Astrocyte of the spinal cord (primary cell): ENCODE data around the gene ANO3.
A peak's percentile ranks its signal among the peaks of the same experiment; 100 is the strongest.

Source experiments
- DNase-seq: peaks from one replicate; pipeline ENCODE4 v3.0.0; 2011; ENCODE audit warnings: low read depth, low spot score
- H3K4me3 ChIP-seq: 2 replicates; pipeline ENCODE4 v1.5.1; 2011; ENCODE audit warnings: low read depth, mild to moderate bottlenecking, low read length, moderate library complexity
- CTCF ChIP-seq: IDR thresholded peaks from 2 replicates; pipeline ENCODE4 v1.5.1; 2012; ENCODE audit warnings: low read depth, mild to moderate bottlenecking, low read length, inconsistent platforms
- in situ Hi-C: cut with HindIII; loops from 2 replicates; pipeline ENCODE4 v1.10.0; 2017; ENCODE audit warnings: low sequenced_read_pairs

The ANO3 gene

DNA sequence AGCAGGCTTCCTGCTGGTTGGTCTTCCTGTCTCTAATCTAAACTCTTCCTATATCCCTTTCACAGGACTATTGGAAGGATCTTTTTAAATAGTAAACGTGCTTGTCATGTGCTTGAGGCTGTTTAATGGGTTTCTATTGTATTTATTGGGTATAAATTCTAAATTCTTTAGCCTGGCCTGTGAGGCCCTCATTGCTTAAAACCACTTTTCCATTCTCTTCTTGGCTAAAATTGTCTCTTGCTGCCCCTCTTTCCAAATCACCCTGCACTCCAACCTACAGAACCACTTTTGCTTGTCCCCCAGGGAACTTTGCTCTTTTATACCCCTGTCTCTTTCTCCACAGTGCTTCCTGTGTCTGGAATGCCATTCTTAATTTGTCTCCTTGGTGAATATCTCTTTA, 286.5 kb downstream of the ANO3 start:
- H3K4me3 ChIP-seq, result no peak overlapping the region
- in situ Hi-C loops, result no loop called here
- no peak for TF ChIP-seq CTCF
- no peak for DNase-seq

GRCh38 chr11:26620282-26621045, 288.5 kb downstream of the ANO3 start:
- no peak for TF ChIP-seq CTCF
- DNase-seq, result no peak
- no peak overlapping the region for H3K4me3 ChIP-seq
- in situ Hi-C loops, result no loop called here

DNA sequence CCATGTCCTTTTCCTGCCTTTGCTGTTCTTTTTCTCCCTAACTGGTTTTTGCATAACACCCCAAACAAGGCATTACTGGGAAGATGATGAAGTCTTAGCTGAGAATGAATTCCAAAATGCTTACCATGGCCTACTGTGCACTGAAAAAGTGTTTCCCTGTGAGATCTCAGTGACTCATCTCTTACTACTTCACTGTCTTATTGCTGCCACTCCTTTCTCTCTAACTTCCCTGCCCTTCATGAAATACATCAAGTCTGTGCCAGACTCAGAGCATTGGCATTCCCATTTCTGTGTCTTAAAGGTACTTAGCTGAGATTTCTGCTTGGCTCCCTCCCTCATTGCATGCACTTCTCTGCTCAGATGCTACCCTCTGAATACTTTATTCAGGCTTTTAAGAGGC, 289.2 kb downstream of the ANO3 start:
- in situ Hi-C loops, result no loop called here
- DNase-seq, result peak; percentile 81
- no peak overlapping the region for H3K4me3 ChIP-seq
- TF ChIP-seq CTCF, result no peak

GRCh38 chr11:26622181-26622580, 290.3 kb downstream of the ANO3 start:
- DNase-seq, result no peak
- in situ Hi-C loops, result no loop called here
- H3K4me3 ChIP-seq, result no peak overlapping the region
- TF ChIP-seq CTCF, result no peak

- DNase-seq, result peak; percentile 25
- H3K4me3 ChIP-seq, result no peak overlapping the region
- in situ Hi-C loops, result no loop called here
- TF ChIP-seq CTCF, result no peak
Measured at GRCh38 chr11:26623076-26623659, 291.2 kb downstream of the ANO3 start.

- H3K4me3 ChIP-seq, result no peak overlapping the region
- TF ChIP-seq CTCF, result no peak
- peak; percentile 22 for DNase-seq
- in situ Hi-C loops, result no loop called here
Measured at GRCh38 chr11:26626346-26626745, 294.4 kb downstream of the ANO3 start.
